ENCODE data around the gene KNDC1.

Gene KNDC1

GRCh38 chr10:133162178-133162909, 2.3 kb downstream of the KNDC1 start:
- DNase-seq (ENCODE audit: low read depth in 1 of 2, low spot score in 1 of 2): no peak
- Histone ChIP-seq H3K27me3 (ENCODE audit: insufficient read depth, poor library complexity, severe bottlenecking) (peaks cover 44% of the 10 kb centered on the region), H3K4me3 (replicated peaks; ENCODE audit: insufficient read depth, low read length) (no peak overlapping the region), H3K27ac (replicated peaks) (no peak overlapping the region)
- TF ChIP-seq REST (IDR thresholded peaks at IDR 0.05; ENCODE audit: insufficient replicate concordance, low read depth) (no peak), POLR2AphosphoS5 (IDR thresholded peaks at IDR 0.05; ENCODE audit: low read depth) (no peak), SPI1 (IDR thresholded peaks at IDR 0.05; ENCODE audit: borderline replicate concordance, low read depth) (no peak), CTCF (IDR thresholded peaks at IDR 0.05; ENCODE audit: insufficient read depth, low read length) (no peak), GABPA (IDR thresholded peaks at IDR 0.05; ENCODE audit: low read depth) (no peak)

- Histone ChIP-seq H3K4me3 (replicated peaks; ENCODE audit: insufficient read depth, low read length) (no peak overlapping the region), H3K27me3 (ENCODE audit: insufficient read depth, poor library complexity, severe bottlenecking) (peaks cover 38% of the 10 kb centered on the region), H3K27ac (replicated peaks) (no peak overlapping the region)
- DNase-seq (ENCODE audit: low read depth in 1 of 2, low spot score in 1 of 2): no peak
- TF ChIP-seq GABPA (IDR thresholded peaks at IDR 0.05; ENCODE audit: low read depth) (no peak), SPI1 (IDR thresholded peaks at IDR 0.05; ENCODE audit: borderline replicate concordance, low read depth) (no peak), REST (IDR thresholded peaks at IDR 0.05; ENCODE audit: insufficient replicate concordance, low read depth) (no peak), POLR2AphosphoS5 (IDR thresholded peaks at IDR 0.05; ENCODE audit: low read depth) (no peak), CTCF (IDR thresholded peaks at IDR 0.05; ENCODE audit: insufficient read depth, low read length) (no peak)
These were observed 3.2 kb downstream of the KNDC1 start for GRCh38 chr10:133162910-133163856.

- TF ChIP-seq SPI1 (IDR thresholded peaks at IDR 0.05; ENCODE audit: borderline replicate concordance, low read depth): no peak
- no peak for TF ChIP-seq CTCF (IDR thresholded peaks at IDR 0.05; ENCODE audit: insufficient read depth, low read length)
- no peak for TF ChIP-seq REST (IDR thresholded peaks at IDR 0.05; ENCODE audit: insufficient replicate concordance, low read depth)
- TF ChIP-seq GABPA (IDR thresholded peaks at IDR 0.05; ENCODE audit: low read depth): no peak
- TF ChIP-seq POLR2AphosphoS5 (IDR thresholded peaks at IDR 0.05; ENCODE audit: low read depth): no peak
- no peak overlapping the region for H3K4me3 ChIP-seq (replicated peaks; ENCODE audit: insufficient read depth, low read length)
- DNase-seq (ENCODE audit: low read depth in 1 of 2, low spot score in 1 of 2): no peak
- H3K27ac ChIP-seq (replicated peaks): no peak overlapping the region
- H3K27me3 ChIP-seq (ENCODE audit: insufficient read depth, poor library complexity, severe bottlenecking): peaks cover 30% of the 10 kb centered on the region
These were observed 4.1 kb downstream of the KNDC1 start for GRCh38 chr10:133163889-133164815.
